ENCODE data around the gene TLCD1.
"Not testable (repeated sequence)": the region's sequence is repeated elsewhere in the genome, so short reads cannot be mapped to it uniquely, and the experiment has no call there.

The TLCD1 gene

GRCh38 chr17:28725166-28725659 is 820 bp downstream of the TLCD1 start:
- DNase-seq (ENCODE audit: low read depth) = peak; percentile 54
- TF ChIP-seq, protein P1, sequence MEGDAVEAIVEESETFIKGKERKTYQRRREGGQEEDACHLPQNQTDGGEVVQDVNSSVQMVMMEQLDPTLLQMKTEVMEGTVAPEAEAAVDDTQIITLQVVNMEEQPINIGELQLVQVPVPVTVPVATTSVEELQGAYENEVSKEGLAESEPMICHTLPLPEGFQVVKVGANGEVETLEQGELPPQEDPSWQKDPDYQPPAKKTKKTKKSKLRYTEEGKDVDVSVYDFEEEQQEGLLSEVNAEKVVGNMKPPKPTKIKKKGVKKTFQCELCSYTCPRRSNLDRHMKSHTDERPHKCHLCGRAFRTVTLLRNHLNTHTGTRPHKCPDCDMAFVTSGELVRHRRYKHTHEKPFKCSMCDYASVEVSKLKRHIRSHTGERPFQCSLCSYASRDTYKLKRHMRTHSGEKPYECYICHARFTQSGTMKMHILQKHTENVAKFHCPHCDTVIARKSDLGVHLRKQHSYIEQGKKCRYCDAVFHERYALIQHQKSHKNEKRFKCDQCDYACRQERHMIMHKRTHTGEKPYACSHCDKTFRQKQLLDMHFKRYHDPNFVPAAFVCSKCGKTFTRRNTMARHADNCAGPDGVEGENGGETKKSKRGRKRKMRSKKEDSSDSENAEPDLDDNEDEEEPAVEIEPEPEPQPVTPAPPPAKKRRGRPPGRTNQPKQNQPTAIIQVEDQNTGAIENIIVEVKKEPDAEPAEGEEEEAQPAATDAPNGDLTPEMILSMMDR (conservative IDR thresholded peaks at IDR 0.05; ENCODE audit: low read length) = peak; percentile 16
- H3K4me3 ChIP-seq (ENCODE audit: low read length) = peak overlapping the region; percentile 80

DNA sequence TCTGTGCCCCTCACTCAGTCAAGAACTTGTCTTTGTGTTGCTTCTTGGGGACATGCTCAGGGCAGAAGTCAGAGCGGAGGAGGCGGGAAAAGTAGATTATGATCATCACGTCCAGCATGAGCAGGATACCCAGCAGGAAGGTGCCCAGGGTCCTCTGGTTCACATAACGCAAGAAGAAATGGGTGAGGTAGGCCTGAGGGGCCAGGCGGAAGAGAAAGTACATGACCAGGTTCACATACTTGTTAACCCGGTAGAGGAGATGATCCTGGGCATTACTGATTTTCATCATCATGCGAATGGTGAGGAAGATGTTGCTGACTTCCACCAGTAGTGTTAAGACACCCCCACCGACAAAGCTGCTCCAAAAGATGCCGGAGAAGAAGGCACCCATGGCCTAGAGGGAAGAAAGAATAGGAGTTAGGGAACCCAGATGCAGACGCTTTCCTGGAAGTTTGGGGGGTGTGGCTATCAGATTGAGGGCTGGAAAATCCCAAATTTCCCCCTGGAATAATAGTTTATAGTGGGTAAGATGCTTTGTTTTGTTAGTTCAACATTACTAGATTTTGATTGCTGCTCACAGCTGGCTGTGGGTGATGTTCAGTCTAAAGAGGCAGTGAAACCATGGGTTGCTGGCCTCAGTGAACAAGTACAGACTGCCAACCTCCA is 1.4 kb downstream of the TLCD1 start:
- peak overlapping the region; percentile 80; the same call in 1 of the 2 replicates for H3K4me3 ChIP-seq (ENCODE audit: low read length)
- TF ChIP-seq, protein P1 (conservative IDR thresholded peaks at IDR 0.05; ENCODE audit: low read length) = no peak
- DNase-seq (ENCODE audit: low read depth) = no peak

- not testable (repeated sequence) for H3K4me3 ChIP-seq (ENCODE audit: low read length)
Observed at GRCh38 chr17:28723836-28724499, 2.1 kb downstream of the TLCD1 start.

DNA sequence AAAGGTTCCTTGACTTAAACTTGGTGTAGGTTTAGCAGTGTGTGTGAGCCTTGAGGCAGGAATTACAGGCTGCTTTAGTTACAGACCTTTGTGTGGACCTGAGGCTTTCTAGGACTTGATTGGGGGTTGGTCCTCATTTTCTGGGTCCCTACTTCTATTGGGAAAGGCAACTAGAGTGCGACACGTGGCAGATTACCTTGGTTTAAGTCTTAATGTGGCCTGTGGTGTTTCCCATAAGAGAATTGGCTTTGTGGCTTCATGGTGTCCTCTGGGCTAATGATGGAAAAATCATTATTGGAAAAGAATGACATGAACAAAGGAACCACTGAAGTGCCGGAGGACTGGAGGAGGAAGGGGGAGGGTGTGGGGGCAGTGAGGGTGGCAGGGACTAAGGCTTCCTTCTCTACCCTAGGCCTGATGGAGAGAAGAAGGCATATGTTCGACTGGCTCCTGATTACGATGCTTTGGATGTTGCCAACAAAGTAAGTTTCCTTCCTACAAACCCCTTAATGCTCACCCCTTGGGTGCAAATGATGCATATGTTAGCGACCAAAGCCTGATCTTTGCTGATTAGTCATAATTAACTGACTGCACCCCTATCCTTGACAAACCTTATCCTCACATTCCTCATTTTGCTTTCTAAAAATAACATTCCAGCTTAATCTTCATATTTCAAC is 2.7 kb downstream of the TLCD1 start:
- H3K4me3 ChIP-seq (ENCODE audit: low read length) = no peak overlapping the region
- TF ChIP-seq, protein P1 (conservative IDR thresholded peaks at IDR 0.05; ENCODE audit: low read length) = no peak
- DNase-seq (ENCODE audit: low read depth) = no peak

More at GRCh38 chr17:28723836-28724499, 2.1 kb downstream of the TLCD1 start:
- not testable (repeated sequence) for DNase-seq (ENCODE audit: low read depth)

DNA sequence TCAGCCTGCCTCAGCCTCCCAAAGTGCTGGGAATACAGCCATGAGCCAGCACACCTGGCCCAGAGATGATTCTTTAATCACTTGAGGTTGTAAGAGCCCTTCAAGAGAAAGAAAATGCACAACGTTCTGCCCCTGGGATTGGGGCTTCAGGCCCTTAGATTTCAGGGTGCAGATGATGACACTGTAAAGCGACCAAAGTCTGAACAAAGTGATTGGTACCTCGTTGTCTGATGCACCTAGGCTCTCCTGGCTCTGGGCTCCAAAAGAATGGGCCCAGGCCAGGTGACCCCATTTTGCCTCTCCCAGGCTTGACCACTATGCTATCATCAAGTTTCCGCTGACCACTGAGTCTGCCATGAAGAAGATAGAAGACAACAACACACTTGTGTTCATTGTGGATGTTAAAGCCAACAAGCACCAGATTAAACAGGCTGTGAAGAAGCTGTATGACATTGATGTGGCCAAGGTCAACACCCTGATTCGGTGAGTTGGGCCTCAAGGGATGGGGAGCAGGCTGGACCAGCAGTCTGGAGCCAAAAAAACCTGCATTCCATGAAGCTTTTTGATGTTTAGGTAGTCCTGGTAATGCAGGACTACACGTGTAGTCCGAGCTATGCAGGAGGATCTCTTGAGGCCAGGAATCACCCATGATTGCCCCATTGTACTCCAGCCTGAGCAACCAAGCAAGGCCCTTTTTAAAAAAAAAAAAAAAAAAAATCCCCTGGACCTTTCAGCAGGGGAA is 3.4 kb downstream of the TLCD1 start:
- TF ChIP-seq, protein P1 (conservative IDR thresholded peaks at IDR 0.05; ENCODE audit: low read length) = no peak
- no peak for DNase-seq (ENCODE audit: low read depth)
- no peak overlapping the region for H3K4me3 ChIP-seq (ENCODE audit: low read length)

DNA sequence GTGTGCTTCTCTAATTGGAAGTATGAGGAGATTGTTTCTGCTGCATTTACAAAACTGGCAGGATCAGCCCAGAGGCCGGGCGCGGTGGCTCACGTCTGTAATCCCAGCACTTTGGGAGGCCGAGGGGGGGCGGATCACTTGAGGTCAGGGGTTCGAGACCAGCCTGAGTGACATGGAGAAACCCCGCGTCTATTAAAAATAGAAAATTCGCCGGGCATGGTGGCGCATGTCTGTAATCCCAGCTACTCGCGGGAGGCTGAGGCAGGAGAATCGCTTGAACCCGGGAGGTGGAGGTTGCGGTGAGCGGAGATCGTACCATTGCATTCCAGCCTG is 5.1 kb downstream of the TLCD1 start:
- DNase-seq (ENCODE audit: low read depth) = not testable (repeated sequence)
- H3K4me3 ChIP-seq (ENCODE audit: low read length) = peak overlapping the region; percentile 94

DNA sequence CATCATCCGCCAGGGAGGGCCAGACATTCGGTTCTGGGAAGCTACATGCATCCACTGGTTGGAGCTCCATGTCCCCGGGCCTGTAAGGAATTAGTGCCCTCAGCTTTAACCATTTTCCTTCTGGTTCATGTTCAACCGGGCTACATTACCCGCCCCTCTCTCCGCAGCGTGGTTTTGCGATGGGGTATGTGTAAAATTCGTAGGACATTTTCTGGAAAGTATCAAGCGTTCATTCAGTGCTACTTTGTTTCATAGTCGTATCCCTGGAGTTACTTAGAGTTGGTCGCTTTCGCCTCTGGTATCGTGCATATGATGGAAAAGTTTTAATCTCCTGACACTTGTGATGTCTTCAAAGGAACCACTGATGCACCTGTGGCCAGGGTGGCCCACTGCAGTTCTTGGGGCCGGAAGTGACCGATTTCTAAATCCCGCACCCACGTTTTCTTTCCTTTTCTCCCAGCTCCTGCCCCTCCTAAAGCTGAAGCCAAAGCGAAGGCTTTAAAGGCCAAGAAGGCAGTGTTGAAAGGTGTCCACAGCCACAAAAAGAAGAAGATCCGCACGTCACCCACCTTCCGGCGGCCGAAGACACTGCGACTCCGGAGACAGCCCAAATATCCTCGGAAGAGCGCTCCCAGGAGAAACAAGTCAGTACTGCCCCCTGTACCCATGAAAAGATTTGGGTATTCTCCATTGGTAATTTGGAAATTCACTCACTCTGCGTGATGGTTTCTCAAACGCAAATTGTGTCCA is 5.6 kb downstream of the TLCD1 start:
- TF ChIP-seq, protein P1 (conservative IDR thresholded peaks at IDR 0.05; ENCODE audit: low read length) = no peak; the same call in none of the 2 replicates
- H3K4me3 ChIP-seq (ENCODE audit: low read length) = peak overlapping the region; percentile 94
- no peak for DNase-seq (ENCODE audit: low read depth)
